Left renal cortex interstitium (tissue), 4 donors: ENCODE results near the gene CLRN1. TPM values are rescaled to one million over a fixed set of nuclear protein-coding genes. Genes with fewer than 3 reads are reported as not detected.
A peak's percentile ranks its signal among the peaks of the same experiment; 100 is the strongest.

Source experiments
- DNase-seq, 4 donors: peaks; one replicate each; pipeline ENCODE4 v3.0.0-alpha.2; 2013; ENCODE audit warnings: low read depth in 4 of 4, low spot score in 2 of 4, missing footprints in 1 of 4
- polyA plus RNA-seq, 4 donors: library from polyadenylated mRNA; unstranded; fragments of 120-200 nt; gene quantifications; one replicate each; pipeline ENCODE4 v1.2.1, GENCODE V29; 2013; ENCODE audit not compliant: insufficient read length in 4 of 4

CLRN1 gene
- polyA plus RNA-seq, 4 donors, result not detected

DNA sequence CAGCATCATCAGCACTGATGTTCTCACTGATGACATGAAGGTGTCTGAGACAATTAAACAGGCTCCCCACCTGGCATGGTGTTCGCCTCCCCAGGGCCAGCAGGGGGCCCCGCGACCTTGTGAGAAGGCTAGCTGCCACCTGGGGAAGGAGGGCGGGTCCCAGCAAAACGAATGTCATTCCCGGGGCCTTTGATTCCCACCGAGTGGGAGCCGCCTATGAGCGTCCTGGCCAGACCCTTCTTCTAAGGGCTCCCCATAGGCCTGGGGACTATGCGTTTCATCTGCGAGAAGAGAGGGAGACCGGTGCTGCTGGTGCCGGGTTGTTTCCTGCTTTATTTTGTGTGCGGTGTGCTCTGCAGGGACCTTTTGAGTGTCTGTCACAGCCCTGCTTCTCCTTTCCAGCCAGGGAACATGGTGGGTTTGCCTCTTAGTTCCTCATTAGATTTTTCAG is 46.8 kb downstream of the CLRN1 start:
- no peak for DNase-seq

DNA sequence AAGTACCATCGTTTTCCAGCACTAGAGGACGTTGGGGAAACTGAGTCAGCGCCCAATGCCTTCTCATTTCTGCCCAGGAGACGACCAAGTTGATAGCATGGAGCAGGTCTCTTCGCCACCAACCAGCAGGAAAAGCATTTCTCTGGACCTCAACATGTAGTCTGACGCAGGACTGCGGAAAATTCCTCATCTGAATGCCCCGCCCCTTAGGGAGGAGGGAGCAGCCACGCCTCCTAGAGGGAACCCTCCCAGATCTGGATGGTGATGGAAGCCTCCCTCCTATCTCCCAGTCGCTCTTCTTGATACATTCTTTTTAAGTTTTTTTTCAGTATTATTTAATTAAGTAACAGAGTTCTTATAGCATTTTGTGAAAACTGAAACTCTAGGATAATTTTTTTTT is 49.9 kb downstream of the CLRN1 start:
- DNase-seq, result no peak

DNA sequence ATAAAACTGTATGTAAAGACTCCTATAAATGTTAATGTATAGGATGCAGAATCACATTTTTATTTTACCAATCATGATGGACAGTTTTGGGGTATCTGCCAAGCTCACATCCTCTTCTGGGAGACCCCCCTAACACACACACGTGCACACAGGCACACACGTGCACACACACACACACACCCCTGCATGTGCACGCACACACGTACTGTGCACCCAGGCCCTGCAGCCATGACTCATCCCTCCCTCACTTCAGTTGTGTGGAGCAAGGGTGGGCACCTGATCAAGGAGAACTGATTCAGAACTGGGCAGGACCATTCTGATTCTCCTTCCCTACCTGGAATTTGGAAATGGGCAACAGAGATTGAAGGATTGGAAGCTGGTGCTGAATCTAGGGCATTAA is 51.3 kb downstream of the CLRN1 start:
- no peak for DNase-seq

DNA sequence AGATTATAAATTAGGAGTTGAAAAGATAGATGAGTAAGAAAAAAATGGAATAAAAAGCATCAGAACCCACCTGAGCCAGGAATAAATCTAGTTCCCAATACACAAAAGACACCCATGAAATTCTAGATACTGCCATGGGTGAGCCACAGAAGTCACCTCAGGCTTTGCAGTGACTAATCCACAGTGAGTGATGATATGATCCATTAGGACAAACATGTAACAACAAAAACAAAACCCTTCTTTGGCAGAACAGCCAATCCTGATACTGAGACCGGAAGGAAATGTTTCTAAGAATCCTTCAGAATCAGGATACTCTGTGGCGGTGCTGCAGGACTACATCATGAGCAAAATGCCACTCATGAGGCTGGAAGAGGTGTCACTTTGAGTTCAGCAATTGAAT is 52.3 kb downstream of the CLRN1 start:
- DNase-seq, result no peak

DNA sequence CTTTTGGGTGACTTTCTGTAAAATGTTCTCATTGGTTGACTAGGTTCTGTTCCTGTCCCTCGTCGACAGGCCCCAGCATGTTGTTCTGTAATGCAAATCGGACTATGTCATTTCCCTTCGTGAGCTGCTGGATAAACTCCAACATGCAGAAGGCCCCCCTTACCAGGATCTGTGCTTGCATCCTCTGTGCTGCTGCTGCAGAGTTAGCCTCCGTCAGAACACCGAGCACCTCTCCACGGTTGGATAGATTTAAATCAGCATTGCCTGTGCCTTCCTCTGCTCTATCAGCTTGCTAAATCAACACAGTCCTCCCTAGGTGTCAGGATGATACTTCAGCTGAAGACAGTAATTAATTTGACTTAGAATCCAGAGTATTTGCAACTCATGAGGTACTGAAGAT is 54.6 kb downstream of the CLRN1 start:
- peak in 1 of 4 donors; percentile 23 for DNase-seq

DNA sequence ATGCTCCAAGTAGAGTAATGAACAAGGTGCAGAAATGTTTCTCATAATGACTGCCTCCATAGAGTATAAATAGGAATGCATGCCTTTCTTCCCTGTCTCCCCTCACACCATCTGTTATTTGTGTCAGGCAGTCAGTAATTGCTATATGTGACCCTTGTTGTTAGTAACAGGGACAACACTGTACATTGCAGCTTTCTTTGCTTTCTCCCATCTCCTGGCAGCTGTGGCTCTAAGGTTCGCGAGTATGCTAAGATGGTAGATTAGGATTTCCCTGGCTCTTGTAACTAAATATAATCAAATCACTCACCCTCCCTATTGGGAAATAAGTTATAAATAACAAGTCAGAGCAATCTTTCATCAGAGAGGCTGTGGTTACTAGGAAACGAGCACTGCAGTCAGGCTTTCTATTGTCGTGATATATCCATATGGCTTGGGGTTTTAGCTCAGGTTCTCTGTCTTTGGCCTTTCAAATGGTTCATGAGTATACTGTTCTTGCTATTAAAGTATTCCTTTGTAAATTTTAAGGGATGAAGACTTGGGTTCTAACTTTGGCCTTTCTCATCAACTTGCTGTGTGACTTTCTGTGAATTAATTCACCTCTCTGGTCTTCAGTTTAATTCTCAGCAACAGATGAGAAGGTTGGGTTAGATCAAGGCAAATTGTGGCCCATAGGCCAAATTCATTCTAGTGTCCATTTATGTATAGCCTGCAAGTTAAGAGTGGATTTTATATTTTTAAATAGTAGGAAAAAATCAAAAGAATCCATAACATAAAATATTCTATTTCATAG is 59.2 kb downstream of the CLRN1 start:
- no peak for DNase-seq

DNA sequence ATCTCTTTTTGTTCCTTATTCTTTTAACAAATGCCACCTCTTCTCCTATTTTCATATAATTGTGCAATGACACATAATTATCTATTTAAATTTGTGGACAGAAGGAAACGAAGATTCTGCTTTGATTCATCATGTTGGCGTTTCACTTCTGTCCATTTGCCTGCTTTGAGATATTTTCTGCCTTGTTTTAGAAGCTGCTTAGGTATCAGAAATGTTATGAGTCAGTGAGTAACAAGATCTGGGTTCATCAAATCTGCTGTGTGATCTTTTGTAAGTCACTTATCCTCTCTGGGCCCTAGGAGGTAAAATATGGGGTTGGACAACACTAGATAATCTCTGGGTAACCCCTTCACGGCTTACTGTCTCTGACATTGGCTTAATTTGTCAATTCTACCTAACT is 60.0 kb downstream of the CLRN1 start:
- DNase-seq, result no peak

DNA sequence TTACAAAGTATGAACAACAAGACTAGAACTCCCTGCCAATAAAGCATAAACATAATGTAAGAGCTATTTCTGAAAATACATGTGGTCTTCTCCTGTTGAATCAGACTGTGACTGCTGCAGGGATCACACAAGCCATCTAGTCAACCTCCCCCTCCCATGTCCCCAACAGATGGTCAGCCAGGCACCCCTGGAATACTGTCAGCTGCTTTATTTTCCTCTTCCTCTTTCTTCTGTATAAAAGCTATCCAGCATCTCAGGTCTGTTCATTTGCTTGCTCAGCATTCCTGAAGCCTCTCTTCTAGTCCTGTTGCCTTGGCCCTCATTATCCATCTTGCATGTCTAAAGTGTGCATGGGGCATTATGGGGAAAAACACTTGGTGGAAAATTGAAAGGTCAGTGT is 60.8 kb downstream of the CLRN1 start:
- DNase-seq, result no peak

DNA sequence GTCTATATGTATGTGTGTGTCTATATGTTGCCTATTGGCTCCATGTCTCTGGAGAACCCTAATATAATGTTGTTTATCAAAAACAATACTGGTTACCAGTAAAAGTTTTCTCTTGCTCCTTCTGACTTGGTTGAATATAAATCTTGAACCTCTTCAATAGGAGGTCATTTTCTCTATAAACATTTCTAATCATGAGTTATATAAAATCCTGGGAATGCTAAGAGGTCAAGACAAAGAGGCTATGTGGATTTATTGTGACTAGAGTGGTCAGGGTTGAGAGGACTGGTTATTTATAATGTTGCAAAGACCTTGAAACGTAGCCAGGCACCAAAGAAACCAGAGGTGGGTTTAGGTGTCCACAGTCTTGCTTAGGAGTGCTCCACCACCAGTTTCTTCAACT is 66.1 kb downstream of the CLRN1 start:
- DNase-seq, result peak in 3 of 4 donors; percentile 18 to 48 (median 39)

DNA sequence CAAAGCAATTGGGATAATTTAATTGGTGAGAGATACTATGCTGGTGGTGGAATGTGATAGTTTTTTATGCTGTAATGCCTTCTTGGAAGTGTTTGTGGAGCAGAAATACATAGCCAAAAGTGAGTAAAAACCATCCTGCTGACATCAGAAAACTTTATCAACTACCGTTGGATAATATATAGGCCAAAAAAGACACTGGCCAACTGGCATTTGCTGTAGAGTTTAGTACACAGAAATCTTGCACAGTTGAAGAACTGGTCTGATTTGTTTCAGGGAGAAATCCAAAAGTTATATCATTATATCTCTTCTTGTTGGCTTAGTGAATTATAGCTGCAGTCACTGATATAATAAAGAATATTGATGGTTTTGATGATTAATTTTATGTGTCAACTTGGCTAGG is 66.8 kb downstream of the CLRN1 start:
- no peak for DNase-seq

DNA sequence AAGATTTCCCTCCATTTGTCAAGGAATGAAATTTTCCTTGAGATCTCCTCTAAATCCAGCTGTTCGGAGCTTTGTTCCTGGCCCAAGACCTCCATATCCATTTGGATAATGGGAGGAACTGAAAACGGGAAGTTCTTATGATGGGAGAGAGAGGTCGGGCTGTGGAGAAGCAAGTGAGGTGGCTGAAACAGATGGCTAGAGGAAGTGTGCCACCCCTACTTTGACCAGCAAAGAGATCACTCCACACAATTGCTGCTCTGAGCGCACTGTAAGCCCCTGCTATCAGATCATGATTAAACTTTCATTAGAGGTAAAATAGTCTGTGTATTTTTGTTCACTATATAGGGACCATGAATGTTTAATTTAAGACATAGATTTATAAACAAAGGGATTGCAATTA is 67.2 kb downstream of the CLRN1 start, which contains the start of gene MINDY4B:
Gene MINDY4B (minus strand): TSS at position 101 of the 400 bp plus-strand sequence. CDS start 0 bp downstream, at position 101.
- DNase-seq, result no peak

DNA sequence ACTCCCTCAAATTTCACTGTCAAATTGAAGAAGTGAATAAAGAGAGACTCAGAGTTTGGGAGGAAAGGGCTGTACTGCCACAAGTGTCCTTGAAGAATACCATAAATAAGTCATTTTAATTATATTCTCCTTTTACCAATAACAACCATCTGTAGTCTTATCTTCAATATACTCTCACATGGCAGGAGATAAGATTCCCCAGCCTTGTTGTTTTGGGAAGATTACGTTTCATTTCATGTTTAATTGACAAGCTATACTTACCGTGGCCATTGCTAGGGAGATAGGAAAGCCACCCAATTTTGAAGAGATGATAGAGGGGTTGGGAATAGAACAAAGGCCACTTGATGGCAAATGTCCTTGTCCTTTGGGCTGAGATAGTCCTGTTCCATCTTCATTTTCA is 69.5 kb downstream of the CLRN1 start:
- no peak for DNase-seq

DNA sequence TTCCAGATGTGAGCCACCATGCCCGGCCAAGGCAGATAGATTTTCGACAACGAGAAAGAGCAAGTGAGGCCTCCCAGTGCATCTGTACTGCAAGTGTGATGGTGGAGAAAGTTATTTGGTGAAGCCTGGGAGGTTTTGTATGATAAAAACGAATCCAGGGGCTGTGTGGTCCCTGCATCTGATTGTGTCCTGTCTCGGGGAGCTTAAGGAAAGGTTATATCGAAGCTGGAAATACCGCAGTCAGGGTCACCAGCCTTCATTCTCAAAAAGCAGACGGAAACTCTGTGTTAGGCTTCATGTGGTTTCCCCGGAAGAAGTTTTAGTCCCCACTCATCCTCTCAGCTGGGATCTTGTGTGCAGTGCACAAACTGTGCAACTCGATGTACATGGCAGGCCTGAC is 70.7 kb downstream of the CLRN1 start:
- DNase-seq, result no peak

DNA sequence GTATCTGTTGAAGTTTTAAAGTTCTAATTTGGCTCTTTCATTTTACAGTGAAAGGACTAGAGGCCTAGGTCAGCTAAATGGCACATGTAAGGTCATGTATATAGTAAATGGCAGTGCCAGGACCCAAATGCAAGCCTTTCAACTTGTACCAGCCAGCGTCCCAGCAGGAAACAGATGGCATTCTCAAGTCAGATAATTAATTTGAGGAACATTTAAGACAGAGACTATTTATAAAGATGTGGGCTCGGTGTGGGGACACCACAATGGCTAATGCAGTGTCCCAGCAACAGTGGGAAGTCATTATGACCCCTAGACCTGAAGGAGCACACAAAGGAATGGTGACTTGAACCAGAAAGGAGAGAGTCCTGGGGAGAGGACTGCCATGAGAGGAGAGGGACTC is 73.4 kb downstream of the CLRN1 start:
- no peak for DNase-seq

DNA sequence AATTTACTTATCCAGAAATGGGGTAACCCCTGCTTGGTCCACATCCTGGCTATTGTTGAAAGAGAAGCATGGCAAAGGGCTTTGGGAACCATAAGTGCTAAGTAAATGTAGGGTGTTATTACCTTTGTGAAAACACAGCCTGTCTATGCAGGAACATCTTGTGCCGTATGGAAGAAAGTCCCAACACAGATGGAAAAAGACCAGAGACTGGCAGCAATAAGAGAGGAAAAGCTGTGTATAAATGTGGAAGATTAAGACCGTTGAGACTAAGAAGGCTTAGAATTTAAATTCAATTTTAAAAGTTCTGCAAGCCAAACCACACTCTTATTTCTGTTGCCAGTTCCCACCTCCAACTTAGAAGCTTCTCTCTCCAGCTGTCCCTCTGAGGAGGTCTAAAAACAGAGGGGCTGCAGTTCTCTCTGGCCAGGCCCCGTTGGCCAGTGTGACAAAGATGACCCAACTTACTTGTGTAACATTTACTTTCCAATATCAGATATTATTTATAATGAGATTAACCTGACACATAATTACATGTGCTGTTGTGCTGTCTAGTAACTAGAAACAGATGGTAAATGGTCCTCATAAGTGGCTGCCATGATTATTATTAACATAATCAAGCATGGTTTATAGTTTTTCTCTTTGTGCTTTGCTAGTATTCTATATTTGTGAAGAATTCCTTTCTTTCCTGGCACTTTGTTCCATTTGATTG is 74.3 kb downstream of the CLRN1 start:
- DNase-seq, result no peak

DNA sequence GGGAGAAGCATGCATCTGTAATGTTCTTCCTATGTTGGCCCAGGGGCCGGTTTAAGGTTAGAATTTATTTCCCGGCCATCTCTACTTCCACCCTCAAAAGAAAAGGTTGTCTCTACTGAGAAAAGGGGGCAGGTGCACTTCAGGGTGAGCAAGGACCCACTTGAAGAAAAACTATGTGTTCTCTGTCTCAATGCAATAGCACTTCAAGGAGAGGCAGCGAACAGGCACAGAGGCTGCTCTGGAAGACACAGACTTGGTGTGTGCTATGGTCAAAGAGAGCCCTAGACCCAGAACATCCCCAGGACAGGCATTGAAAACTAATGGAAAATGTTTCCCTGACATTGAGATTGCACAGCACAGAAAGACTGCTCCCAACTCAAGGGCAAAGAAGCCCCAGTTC is 74.9 kb downstream of the CLRN1 start:
- DNase-seq, result no peak

DNA sequence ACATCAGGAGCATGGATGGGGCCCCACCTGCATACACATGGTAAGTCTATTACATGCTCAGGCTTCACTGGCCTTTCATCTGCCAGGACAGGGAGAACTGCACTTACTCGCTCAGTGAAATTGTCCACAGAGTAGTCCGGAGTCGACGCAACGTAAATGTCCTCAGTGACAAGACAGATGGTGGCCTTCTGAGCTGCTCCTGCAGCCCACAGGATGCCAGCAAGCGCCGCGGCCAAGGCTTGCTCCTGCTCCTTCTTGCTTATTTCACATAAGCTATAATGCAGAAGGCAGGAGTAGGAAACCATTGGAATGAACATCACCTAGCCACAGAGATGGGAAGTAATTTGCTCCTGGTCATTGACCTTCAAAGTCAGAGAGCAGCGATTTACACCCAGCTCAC is 81.7 kb downstream of the CLRN1 start:
- no peak for DNase-seq

DNA sequence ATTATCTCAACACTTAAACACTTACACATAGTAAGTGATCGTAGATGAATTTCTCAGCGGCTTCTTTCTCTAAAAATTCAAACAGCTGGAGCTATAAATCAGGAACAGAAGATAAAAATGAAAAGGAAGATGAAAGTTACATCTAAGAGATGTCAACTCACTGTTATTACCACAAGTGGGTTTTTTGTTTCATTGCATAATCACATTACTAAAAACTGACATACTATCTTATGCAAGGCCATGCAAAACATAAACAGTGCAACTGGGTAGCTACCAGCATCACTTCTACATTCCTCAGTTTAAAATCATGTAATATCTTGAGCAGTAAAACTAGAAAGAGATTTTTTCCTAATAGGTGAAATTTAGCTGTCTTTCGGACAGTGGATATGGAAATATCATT is 82.2 kb downstream of the CLRN1 start:
- no peak for DNase-seq

DNA sequence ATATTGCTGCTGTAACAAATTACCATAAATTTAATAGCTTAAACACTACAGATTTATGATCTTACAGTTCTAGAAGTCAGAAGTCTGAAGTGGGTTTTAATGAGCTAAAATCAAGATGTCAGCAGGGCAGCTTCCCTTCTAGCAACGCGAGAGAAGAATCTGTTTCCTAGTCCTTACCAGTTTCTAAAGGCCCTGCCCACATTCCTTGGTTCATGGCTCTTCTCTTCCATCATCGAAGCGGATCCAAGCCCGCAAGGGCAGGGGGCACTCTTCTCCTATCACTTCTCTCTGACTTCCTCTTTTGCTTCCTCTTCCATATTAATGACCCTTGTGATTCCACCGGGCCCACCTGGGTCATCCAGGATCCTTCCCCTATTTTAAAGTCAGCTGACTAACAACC is 83.4 kb downstream of the CLRN1 start:
- DNase-seq, result no peak

DNA sequence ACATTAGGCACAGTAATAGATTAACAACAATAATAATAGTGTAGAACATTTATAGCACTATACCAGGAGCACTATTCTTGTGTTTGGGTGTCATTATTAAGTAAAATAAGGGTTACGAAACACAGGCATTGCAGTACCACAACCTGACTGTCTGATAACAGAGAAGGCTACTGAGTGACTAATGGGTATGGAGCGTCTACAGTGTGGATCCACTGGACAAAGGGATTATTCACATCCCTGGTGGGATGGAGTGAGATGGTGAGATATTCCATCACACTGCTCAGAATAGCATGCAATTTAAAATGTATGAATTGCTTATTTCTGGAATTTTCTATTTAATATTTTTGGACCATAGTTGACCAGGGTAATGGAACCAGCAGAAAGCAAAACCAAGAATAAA is 85.5 kb downstream of the CLRN1 start:
- no peak for DNase-seq

DNA sequence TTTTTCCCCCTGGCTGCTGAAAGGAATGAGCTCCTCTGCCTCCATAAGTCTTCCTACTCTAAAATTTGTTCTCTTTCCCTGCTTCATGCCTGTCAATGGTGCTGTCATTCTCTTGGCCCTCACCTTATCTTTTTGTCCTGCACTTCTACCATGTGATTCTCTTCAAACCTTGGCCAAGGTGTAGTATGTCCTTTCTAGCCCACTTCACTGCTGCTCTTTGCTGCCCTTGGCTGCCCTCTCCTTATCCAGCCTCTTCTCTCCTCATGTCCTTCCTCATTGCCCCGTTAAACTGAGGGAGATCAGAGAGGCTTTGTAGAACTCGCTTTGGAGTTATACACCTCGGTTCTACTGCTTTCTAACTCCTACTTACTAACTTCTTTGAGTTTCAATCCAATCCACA is 87.0 kb downstream of the CLRN1 start:
- DNase-seq, result no peak

DNA sequence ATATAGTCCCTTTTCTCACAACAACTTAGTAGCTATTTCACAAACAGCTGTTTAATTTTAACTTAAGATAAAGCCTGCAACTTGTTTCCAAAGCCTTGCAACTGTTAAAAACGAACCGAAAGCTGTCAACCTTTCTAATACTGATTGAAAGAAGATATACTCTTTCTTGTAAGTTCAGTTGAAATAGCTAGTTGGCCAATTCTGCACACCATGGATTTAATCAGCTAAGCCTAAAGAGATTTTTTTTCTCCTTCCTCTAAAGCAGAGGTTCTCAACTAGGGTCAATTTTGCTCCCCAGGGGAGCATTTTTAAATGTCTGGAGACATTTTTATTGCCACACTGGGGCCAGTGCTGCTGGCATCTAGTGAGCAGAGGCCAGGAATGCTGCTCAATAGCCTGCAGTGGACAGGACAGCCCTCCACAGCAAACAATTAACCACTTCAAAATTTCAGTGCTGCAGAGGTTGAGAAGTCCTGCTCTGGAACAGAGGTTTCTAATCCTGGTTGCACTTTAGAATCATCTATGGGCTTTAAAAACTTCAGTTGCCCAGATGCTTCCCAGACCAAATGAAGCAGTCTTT is 93.4 kb downstream of the CLRN1 start:
- DNase-seq, result peak in 2 of 4 donors; percentile 14 to 24
